Measurements from ENCODE around the gene BLOC1S2. TPM values are rescaled to one million over a fixed set of nuclear protein-coding genes. Genes with fewer than 3 reads are reported as not detected.
"Not testable (repeated sequence)": the region's sequence is repeated elsewhere in the genome, so short reads cannot be mapped to it uniquely, and the experiment has no call there.

BLOC1S2 gene
- 45.6 and 58.3 TPM in 2 replicates for total RNA-seq (2014; rRNA removed; shearing (Covaris generic))

DNA sequence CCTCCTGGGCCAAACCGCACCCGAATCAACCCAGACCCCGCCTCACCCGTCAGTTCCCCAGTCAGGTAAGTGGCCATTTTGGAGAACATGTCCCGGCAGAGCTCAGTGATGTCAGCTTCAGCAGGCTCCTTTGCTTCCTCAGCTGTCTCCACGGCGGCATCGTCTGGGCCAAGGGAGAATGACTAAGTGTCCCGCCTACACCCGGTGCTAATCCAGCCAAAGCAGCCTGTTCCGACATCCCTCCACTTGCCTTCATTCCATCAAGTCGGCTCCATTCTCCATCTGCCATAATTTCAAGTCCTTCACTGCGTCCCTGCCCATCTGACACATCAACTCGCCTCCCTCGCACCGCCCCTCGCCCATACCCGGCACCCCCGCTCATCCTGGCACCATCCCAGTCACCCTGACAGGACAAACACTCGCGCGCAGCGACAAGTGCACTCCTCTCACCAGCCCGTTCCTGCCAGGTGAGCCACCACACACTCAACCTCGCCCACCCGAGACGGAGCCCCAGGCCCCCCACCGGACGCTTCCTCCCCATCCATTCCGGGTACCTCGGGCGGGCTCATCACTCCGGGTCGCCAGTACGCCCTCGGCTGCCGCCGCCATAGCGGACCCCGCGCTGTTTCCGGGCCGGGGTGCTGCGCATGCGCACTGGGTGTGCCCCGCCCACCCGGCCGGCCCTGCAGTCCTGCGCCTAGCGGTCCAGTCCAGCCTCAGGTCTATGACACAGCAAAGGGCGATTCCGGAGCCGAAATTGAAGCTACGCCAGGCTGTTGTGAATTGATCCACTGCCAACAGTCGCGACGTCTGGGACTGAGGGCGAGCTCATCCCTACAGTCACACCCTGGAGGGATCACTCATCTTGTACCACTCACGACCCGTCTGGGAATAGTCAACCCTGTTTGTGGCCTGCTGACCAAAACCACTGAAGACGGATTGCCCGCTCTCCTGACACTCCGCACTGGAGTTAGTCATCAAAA is at the start of gene BLOC1S2:
BLOC1S2 (minus strand) TSS at position 630 of the 983 bp plus-strand sequence; CDS start at position 609, 21 bp downstream.
- DNase-seq (ENCODE audit: low read depth), result peak; percentile 85

DNA sequence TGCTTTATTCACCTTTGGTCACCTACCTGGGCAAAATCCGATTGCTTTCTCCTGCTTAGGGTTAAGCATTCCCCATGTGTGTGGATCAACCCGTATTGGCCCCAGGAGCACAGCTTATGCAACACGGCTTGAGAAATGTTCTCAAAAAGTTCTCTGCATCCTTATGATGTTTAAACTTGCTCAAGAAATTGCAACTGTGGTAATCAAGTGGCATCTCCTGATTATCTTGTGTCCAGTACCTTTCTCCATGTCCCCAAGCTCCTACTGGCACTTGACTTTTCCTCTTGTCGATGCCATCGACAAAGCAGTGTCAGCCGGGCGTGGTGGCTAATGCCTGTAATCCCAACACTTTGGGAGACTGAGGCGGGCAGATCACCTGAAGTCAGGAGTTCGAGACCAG is 48.3 kb upstream of the BLOC1S2 start:
- DNase-seq (ENCODE audit: low read depth), result no peak

GRCh38 chr10:100333661-100334440 is 47.4 kb upstream of the BLOC1S2 start:
- DNase-seq (ENCODE audit: low read depth), result peak; percentile 17

DNA sequence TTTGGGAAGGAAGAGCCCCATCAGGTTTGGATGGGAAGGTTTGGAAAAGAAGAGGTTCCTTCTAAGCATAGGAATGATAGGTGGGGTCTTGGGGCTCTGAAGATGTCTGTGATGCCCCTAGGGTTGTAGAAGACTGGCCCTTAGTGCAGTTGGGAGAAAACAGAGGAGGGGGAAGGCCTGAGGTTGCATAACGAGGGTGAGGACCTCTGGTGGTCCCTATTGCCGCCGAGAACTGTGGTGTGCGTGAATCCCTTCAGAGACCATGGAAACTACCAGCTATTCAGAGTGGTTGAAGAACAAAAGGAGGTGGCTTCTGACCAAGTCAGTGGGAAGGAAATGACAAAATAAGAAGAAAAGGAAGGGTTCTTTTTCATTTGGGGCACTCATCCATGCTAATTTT is 46.6 kb upstream of the BLOC1S2 start:
- no peak for DNase-seq (ENCODE audit: low read depth)

DNA sequence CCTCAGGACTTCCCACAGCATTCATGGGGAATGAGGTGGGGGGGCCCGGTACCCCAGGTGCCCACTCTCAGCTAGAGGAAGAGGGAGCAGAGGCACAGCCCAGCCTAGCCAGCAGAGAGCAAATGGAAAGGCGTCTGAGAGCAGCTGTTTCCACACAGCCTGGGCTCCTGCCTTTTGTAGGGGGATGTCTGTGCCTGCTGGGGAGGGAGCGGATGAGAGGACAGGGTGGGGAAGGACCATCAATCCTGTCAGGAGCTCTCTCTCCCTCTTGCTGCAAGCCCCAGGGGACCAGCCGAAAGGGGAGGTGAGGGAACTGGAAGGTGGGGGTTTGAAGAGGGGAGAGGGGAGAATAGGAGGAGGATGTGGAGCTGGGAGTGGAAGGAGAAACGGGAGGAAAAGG is 43.6 kb upstream of the BLOC1S2 start, which contains the start of gene PKD2L1:
PKD2L1 (minus strand) TSS at position 150 of the 400 bp plus-strand sequence; CDS start at position 25, 125 bp downstream.
- no peak for DNase-seq (ENCODE audit: low read depth)

DNA sequence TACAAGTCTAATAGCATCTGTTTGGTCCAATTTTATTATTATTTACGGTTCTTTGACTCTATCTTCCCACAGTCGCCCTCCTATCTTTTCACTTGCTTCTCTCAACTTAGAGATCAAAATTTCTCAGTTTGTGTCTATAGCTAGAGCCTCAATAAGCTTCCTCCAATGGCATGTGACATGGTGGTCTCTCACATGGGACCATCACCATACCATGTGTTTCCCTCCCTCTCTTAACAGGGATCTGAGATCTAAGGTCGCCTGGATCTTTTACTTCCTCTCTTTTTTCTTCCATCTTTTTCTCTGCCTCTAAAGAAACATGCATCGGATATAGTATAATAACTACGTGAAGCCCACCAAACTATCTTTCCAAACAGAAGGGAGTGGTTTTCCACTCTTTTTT is 41.7 kb upstream of the BLOC1S2 start:
- DNase-seq (ENCODE audit: low read depth), result no peak

DNA sequence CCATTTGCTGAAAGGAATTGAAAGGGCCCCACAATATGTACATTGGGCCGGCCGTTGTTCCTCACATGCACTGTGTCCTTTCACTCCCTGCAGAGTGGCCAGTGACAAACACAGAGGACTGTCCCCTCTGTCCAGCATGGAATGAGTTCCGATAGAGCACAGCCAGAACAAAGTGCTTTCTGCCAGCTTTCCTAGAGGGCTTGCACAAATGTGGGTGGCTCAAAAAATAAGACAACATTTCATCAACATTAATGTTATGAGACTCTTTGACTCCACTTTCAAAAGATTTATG is 41.2 kb upstream of the BLOC1S2 start:
- DNase-seq (ENCODE audit: low read depth), result no peak

- no peak for DNase-seq (ENCODE audit: low read depth)
Observed at GRCh38 chr10:100327007-100327717, 40.7 kb upstream of the BLOC1S2 start.

DNA sequence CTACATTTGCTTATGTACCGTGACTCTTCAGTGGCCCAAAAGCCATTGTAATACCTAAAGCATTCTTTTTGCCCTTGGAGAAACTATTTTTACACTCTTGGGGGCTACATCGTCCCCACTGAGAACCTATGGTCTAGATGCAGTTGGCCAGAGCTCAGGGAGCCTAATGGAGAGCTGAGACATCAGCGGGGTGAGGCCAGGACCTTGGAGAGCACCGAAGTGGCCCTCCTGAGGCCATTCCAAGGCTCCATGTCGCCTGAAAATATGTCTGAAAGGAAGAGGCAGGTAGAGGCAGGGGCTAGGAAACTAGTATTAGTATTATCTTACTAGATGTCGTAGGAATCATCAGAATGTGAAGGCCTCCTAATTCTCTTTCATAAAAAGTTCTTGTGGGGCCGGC is 38.7 kb upstream of the BLOC1S2 start:
- DNase-seq (ENCODE audit: low read depth), result peak; percentile 6

- DNase-seq (ENCODE audit: low read depth), result no peak
Observed at GRCh38 chr10:100319707-100320402, 33.4 kb upstream of the BLOC1S2 start.

- DNase-seq (ENCODE audit: low read depth), result peak; percentile 5
Observed at GRCh38 chr10:100318207-100318606, 31.7 kb upstream of the BLOC1S2 start.

- DNase-seq (ENCODE audit: low read depth), result peak; percentile 23
Observed at GRCh38 chr10:100315615-100316014, 29.1 kb upstream of the BLOC1S2 start.

DNA sequence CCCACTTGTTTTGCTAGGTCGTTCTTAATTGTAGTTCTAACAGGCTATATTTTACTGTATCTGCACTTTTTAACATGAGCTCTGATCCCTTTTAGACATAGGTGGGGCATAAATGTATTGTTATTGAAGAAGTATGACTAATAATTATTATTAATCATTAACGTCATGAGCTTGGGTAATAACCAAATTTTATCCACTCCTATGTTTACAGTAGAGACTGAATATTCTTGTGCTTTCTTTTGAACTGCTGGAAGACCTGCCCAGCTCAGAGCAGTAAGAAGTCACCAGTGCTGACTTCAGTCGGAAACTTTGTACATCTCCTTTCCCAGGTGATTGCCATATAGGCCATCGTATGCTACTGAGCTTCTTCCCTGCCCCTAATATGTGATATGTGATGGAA is 24.8 kb upstream of the BLOC1S2 start:
- no peak for DNase-seq (ENCODE audit: low read depth)

DNA sequence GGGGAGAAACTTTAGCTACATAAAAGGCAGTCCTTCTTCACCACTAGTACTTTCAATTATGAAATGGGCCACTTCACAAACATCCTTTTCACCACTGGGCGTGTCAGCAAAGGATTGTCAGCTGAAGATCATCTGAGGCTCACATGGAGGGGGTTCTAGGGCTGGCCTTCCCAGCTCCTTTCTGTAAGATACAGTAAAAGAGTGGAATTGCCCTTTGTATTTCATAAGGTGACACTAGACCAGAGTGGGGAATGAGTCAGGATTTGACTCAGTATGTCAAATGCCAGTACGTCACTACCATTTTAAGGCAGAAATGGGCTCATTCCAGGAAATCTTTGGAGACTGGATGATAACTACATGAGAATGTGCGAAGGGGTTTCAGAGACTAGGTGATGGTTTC is 21.2 kb upstream of the BLOC1S2 start:
- peak; percentile 61 for DNase-seq (ENCODE audit: low read depth)

GRCh38 chr10:100306861-100307260 is 20.4 kb upstream of the BLOC1S2 start:
- DNase-seq (ENCODE audit: low read depth), result no peak

- no peak for DNase-seq (ENCODE audit: low read depth)
Observed at GRCh38 chr10:100304414-100304813, 17.9 kb upstream of the BLOC1S2 start.

DNA sequence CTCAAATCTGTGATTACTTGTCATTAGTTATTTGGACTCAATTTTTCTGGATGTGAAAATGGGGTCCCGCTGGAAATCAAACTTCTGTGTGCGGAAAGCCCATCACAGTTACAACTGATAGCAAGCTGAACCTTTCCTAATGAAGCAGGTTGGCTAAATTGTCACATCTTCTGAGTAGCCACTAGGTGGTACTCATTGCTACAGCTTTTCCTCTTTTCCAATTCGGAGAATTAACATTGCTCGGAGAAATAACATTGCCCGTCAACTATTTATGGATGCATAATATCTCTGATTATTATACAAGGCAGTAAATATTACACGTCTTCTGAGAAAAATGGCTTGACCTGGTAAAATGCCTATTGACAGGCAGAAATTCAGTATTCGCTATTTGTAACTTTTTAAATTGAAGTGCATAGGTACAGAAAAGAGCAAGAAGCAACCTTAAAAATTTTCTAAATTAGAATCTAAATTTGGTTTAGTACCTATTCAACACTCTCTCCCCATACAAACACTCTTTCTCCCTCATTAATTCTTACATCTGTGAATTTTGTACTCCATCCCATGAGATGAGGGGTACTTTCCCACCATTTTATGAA is 17.3 kb upstream of the BLOC1S2 start:
- peak; percentile 25 for DNase-seq (ENCODE audit: low read depth)

GRCh38 chr10:100301123-100301522 is 14.6 kb upstream of the BLOC1S2 start:
- not testable (repeated sequence) for DNase-seq (ENCODE audit: low read depth)

DNA sequence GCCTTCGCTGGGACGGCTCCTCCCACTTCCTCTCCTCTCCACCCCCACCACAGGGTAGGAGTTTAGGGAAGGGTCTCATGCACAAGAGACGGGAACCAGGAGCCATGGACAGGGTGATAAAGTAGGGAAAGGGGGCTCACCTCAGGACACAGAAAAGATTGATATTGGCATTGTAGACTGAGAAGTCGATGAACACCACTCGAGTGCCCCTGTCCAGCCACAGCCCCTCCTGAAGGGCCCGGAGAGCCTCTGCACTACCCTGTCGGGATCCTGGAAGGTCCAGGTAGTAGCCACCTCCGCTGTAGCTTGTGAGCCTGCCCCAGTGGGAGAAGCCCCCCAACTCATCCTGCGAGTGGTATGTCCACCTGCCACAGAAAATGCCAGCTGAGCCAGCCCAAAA is 10.8 kb upstream of the BLOC1S2 start:
- no peak for DNase-seq (ENCODE audit: low read depth)

GRCh38 chr10:100293066-100293465 is 6.6 kb upstream of the BLOC1S2 start:
- DNase-seq (ENCODE audit: low read depth), result no peak

DNA sequence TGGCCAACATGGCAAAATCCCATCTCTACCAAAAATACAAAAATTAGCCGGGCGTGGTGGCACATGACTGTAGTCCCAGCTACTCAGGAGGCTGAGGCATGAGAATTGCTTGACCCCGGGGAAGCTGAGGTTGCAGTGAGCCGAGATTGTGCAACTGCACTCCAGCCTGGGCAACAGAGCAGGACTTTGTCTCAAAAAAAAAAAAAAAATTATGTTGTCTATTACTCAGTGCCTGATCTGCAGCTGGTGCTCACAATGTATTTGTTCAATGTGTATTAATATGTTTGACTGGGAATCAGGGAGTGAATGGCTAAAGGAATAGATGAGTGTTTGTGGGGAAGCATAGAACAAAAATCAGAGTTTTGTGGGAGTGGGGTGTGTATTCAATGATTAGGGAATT is 5.8 kb upstream of the BLOC1S2 start:
- not testable (repeated sequence) for DNase-seq (ENCODE audit: low read depth)
